ENCODE data around the gene COLEC11. TPM values are rescaled to one million over a fixed set of nuclear protein-coding genes. Genes with fewer than 3 reads are reported as not detected.

COLEC11 gene
- total RNA-seq, 1 experiment from 2014 or later = 1.3 TPM

- no peak for TF ChIP-seq ARID4B (CRISPR knock-in tag; IDR thresholded peaks at IDR 0.05; ENCODE audit: borderline replicate concordance)
- TF ChIP-seq NR2C2 (CRISPR knock-in tag; IDR thresholded peaks at IDR 0.05) = no peak
- TF ChIP-seq CREB1 (CRISPR knock-in tag; IDR thresholded peaks at IDR 0.05) = no peak
- TF ChIP-seq, protein P1, sequence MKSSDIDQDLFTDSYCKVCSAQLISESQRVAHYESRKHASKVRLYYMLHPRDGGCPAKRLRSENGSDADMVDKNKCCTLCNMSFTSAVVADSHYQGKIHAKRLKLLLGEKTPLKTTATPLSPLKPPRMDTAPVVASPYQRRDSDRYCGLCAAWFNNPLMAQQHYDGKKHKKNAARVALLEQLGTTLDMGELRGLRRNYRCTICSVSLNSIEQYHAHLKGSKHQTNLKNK (CRISPR knock-in tag; IDR thresholded peaks at IDR 0.05) = no peak
- no peak for TF ChIP-seq ESRRA (CRISPR knock-in tag; IDR thresholded peaks at IDR 0.05; ENCODE audit: borderline replicate concordance)
- no peak for TF ChIP-seq ZSCAN18 (CRISPR knock-in tag; IDR thresholded peaks at IDR 0.05)
- TF ChIP-seq FOXJ3 (CRISPR knock-in tag; IDR thresholded peaks at IDR 0.05; ENCODE audit: borderline replicate concordance) = no peak
- no peak for TF ChIP-seq HMGXB4 (CRISPR knock-in tag; IDR thresholded peaks at IDR 0.05)
- TF ChIP-seq TCF7 (CRISPR knock-in tag; IDR thresholded peaks at IDR 0.05; ENCODE audit: low read depth) = no peak
- TF ChIP-seq ZNF396 (CRISPR knock-in tag; IDR thresholded peaks at IDR 0.05; ENCODE audit: borderline replicate concordance) = no peak
- TF ChIP-seq, protein P2, sequence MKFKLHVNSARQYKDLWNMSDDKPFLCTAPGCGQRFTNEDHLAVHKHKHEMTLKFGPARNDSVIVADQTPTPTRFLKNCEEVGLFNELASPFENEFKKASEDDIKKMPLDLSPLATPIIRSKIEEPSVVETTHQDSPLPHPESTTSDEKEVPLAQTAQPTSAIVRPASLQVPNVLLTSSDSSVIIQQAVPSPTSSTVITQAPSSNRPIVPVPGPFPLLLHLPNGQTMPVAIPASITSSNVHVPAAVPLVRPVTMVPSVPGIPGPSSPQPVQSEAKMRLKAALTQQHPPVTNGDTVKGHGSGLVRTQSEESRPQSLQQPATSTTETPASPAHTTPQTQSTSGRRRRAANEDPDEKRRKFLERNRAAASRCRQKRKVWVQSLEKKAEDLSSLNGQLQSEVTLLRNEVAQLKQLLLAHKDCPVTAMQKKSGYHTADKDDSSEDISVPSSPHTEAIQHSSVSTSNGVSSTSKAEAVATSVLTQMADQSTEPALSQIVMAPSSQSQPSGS (CRISPR knock-in tag; IDR thresholded peaks at IDR 0.05; ENCODE audit: borderline replicate concordance, low read depth) = no peak
Measured at GRCh38 chr2:3610415-3610814, 15.5 kb downstream of the COLEC11 start (continued).

DNA sequence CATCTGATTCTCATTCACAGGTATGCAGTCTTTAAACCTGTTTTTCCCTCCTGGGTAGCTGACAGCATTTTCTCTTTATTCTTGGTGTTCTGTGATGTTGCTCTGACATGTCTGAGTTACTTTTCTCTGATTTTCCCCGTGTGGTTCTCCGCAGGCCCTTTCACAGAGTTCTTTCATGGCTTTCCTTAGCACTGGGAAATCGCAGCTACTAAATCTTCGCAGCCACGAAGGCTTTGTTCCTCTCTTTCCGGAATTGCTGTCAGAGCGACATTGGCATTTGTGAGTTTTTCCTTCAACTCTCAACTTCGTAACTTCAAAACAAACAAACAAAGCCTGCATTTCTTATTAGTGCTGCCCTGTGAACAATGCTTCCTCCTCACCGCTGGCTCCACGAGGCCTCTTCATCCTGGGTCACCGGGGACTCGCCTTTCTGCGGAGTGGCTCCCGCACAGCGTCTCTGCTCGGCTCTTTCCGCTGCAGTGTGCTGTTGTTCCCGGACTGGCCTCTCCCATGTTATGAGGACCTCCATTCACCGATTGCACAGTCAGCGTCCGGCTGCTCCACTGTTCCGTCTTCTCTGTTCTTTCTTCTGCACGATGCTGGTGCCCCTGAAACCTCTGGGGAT is 16.1 kb downstream of the COLEC11 start:
- peaks cover 7% of the 10 kb centered on the region for H3K9me3 Mint-ChIP-seq
- TF ChIP-seq MXD4 (CRISPR knock-in tag; IDR thresholded peaks at IDR 0.05; ENCODE audit: borderline replicate concordance) (no peak), TEAD4 (CRISPR knock-in tag; IDR thresholded peaks at IDR 0.05) (no peak), SP1 (CRISPR knock-in tag; conservative IDR thresholded peaks at IDR 0.05) (no peak), FOXP4 (CRISPR knock-in tag; IDR thresholded peaks at IDR 0.05) (no peak)
- TF ChIP-seq, protein P3, sequence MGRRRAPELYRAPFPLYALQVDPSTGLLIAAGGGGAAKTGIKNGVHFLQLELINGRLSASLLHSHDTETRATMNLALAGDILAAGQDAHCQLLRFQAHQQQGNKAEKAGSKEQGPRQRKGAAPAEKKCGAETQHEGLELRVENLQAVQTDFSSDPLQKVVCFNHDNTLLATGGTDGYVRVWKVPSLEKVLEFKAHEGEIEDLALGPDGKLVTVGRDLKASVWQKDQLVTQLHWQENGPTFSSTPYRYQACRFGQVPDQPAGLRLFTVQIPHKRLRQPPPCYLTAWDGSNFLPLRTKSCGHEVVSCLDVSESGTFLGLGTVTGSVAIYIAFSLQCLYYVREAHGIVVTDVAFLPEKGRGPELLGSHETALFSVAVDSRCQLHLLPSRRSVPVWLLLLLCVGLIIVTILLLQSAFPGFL (CRISPR knock-in tag; IDR thresholded peaks at IDR 0.05; ENCODE audit: borderline replicate concordance) = no peak
- TF ChIP-seq, protein P4, sequence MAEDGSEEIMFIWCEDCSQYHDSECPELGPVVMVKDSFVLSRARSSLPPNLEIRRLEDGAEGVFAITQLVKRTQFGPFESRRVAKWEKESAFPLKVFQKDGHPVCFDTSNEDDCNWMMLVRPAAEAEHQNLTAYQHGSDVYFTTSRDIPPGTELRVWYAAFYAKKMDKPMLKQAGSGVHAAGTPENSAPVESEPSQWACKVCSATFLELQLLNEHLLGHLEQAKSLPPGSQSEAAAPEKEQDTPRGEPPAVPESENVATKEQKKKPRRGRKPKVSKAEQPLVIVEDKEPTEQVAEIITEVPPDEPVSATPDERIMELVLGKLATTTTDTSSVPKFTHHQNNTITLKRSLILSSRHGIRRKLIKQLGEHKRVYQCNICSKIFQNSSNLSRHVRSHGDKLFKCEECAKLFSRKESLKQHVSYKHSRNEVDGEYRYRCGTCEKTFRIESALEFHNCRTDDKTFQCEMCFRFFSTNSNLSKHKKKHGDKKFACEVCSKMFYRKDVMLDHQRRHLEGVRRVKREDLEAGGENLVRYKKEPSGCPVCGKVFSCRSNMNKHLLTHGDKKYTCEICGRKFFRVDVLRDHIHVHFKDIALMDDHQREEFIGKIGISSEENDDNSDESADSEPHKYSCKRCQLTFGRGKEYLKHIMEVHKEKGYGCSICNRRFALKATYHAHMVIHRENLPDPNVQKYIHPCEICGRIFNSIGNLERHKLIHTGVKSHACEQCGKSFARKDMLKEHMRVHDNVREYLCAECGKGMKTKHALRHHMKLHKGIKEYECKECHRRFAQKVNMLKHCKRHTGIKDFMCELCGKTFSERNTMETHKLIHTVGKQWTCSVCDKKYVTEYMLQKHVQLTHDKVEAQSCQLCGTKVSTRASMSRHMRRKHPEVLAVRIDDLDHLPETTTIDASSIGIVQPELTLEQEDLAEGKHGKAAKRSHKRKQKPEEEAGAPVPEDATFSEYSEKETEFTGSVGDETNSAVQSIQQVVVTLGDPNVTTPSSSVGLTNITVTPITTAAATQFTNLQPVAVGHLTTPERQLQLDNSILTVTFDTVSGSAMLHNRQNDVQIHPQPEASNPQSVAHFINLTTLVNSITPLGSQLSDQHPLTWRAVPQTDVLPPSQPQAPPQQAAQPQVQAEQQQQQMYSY (CRISPR knock-in tag; IDR thresholded peaks at IDR 0.05) = no peak

More for the DNA sequence above, 16.1 kb downstream of the COLEC11 start:
- no peak overlapping the region for H3K27ac Mint-ChIP-seq
- DNase-seq (ENCODE audit: low spot score) = no peak
- ChIA-PET POLR2A (no interaction called here), CTCF (interaction anchor here (1.1 kb wide), 1 partner anchor 17 kb away, joined by 3 read pairs; no protein-coding TSS in a partner anchor)
- H3K27me3 Mint-ChIP-seq (ENCODE audit: low read depth) = peaks cover 4% of the 10 kb centered on the region; the same call in 1 of the 2 replicates
- no peak overlapping the region for H3K4me3 Mint-ChIP-seq
- peaks cover 5% of the 10 kb centered on the region for H3K36me3 Mint-ChIP-seq
- ATAC-seq = no peak
- H3K4me1 Mint-ChIP-seq = no peaks in the 10 kb centered on the region
